D341Med (cell line): ENCODE measurements around the gene RTN4.
"Not testable (repeated sequence)": the region's sequence is repeated elsewhere in the genome, so short reads cannot be mapped to it uniquely, and the experiment has no call there.

Experiments used
- DNase-seq: peaks from one replicate; pipeline ENCODE4 v3.0.0; 2012; ENCODE audit warnings: low spot score

The RTN4 gene

GRCh38 chr2:55009277-55010060, 40.8 kb downstream of the RTN4 start:
- DNase-seq: no peak

DNA sequence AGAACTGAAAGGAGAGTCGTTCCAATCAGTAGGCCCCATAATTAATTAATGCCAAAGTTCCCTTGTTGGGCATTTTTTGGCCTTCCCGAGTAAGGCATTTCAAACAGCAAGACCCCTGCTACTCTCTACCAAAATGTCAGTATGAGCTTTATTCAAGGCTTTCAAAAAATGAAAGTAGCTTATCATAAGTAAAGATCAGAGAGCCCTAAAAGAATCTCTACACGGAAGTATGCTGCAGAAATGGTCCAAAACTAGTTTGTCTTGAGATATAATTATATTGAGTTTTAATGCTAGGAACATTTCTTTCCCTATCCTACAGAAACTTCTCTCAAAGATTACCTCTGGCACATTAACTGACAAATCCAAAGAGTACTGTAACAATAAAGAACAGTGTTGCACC, 43.9 kb downstream of the RTN4 start:
- no peak for DNase-seq

DNA sequence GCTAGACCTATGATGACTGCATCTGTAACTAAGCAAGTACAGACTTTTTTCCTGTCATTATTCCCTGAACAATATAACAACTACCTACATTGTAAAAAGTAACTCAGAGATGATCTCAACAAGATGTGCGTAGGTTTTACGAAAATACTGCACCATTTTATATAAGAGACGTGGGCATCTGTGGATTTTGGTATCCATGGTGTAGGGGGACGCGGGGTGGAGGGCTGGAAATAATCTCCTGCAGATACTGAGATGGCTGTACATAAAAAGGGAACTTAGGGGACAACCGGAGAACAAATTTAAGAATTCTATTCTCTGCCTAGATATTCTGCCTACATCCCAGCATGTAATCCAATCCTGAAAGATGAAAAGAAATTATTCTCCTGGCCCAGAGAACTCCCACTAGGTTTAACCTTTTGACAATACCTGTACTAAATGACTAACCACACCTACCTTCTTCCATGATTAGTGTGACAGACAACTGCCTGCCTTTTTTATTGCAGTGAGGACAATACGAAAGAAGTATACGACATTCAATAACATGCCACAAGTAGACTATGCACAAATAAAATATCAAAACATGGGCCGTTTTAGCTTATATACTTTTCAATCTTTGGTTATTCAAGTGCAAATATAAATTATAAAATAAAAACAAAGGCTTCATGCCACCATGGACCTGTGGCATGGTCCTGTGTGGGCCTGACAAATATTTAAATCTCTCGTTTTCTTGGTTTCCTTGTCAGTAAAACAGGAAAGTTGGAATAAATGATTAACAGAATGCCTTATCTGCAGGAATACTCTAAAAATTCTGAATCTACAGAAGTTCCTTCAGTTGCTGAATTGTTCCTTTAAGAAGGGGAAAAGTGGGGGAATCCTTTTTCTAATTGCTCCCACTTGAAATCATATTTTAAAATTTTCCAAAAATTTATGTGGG, 46.3 kb downstream of the RTN4 start:
- no peak for DNase-seq

GRCh38 chr2:55001716-55002115, 48.5 kb downstream of the RTN4 start:
- DNase-seq: no peak

DNA sequence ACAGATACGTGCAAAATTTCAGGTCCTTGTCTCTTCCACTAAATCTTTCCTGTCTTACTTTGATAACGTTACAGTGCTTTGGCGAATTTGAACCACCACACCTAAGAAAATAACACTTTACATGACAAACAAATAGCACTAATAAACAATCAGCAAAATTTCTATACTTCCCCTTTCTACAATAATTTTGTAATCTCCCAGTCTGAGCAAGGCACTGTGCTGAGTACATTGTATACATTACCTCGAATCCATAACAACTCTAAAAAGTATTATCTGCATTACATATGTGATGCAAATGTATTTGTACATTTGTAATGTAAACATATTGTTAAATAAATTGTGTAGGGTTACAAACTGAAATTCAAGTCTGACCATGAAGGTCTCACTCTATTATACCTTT, 49.9 kb downstream of the RTN4 start:
- no peak for DNase-seq

DNA sequence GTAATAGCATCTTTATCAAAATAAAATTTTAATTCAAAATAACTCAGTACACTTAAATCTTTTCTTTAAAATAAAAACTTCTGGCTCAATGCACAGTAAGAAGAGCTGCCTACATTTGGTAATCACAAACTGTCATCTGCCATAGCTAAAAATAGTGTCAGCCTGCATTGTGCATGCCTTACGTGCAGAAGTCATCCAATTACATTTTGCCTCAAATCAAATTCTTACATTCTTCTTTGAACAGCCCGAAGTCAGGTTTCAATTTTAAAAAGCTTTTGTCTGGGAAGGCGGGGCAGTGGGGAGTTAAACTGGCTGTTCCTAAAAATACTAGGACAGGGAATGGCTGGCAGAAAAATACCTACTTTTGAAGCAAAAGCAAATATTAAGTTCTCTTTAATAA, 51.1 kb downstream of the RTN4 start:
- no peak for DNase-seq

DNA sequence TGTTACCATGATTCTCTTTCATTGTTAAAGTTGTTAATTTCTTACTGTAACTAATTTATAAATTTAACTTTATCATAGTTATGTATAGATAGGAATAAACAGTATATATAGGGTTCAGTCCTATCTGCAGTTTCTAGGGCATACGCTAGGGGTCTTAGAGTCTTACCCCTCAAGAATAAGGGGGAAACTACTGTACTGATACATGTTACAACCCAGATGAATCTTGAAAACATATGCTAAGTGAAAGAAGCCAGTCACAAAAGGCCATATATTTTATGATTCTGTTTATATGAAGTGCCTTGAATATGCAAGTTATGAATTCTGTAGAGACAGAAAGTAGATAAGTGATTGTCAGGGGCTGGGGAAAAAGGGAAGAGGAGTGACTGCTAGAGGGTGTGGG, 52.4 kb downstream of the RTN4 start:
- DNase-seq: no peak

DNA sequence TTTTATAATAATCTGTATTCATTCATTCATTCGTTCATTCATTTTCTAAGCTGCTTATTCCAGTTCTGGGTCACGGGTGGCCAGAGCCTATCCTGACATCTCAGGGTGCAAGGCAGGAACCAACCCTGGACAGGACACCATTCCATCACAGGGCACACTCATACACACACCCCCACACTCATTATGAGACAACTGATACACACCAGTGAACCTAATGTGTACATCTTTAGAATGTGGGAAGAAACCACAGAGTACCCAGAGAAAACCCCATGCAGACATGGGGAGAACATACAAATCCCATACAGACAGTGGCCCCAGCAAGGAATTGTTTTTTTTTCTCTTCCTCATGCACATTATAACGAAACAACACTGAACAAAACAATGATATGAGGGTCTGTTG, 54.7 kb downstream of the RTN4 start:
- no peak for DNase-seq

- DNase-seq: not testable (repeated sequence)
These were observed 59.6 kb downstream of the RTN4 start for GRCh38 chr2:54990694-54991093.

- DNase-seq: no peak
These were observed 61.6 kb downstream of the RTN4 start for GRCh38 chr2:54988612-54989011.

GRCh38 chr2:54986264-54986663, 64.0 kb downstream of the RTN4 start:
- DNase-seq: no peak

- DNase-seq: no peak
These were observed 65.8 kb downstream of the RTN4 start for GRCh38 chr2:54984476-54984875.

DNA sequence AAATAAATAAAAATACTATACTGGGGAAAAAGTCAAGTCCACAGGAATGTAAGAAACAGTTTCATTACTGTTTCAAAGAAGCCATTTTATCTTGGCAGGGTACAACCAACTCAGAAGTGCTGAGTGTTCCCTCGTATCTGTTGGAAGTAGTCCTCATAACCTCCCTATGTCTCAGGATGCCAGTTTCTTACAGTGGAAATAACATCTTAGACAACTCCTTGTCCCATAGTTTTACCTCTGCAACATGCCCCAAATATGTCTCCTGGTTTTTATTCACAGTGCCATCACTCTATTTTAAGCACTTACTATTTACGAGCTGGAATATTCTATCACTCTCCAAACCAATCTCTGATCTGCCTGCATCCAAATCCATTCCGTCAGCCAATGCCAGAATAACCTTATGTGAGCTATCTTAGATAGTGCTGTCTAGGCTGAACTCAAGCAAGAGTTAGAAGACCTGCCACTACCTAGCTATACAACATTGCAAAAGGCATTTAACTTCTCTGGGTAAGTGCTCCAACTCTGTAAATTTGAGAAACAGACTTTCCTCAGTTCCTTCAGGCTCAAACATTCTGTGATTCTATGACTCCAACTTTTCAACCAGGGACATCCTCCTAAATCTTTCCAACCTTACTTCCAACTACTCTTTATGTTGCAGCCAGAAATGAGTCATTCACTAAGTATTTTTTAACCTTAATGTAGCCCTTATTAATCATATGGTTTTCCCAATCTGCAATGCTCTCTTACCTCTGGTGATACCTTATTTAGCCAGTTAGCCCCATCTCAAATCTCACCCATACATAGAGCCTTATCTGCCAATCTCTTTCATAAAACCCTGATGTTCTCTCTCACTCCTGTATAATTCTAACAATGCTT, 66.7 kb downstream of the RTN4 start:
- DNase-seq: no peak

DNA sequence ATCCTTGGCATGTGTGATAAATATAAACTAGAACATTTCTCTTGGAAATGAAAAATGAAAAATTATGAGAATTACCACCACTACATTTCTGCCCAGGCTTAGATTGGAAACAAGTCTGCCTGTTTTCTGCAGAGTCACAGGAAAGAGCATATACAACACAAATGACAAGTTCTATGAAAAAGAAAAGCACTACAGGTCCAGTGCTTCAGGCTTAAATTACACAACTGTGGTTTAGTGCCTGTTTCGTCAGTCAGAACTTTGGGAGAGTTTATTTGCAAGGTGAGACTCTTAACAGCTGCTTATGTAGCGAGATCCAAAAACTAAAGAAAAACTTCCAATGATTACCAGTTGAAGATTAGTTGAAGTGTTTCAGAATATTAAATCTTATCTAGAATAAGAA, 68.9 kb downstream of the RTN4 start:
- no peak for DNase-seq

GRCh38 chr2:54979321-54980044, 70.8 kb downstream of the RTN4 start:
- DNase-seq: no peak

- no peak for DNase-seq
These were observed 73.1 kb downstream of the RTN4 start for GRCh38 chr2:54977149-54977548.

DNA sequence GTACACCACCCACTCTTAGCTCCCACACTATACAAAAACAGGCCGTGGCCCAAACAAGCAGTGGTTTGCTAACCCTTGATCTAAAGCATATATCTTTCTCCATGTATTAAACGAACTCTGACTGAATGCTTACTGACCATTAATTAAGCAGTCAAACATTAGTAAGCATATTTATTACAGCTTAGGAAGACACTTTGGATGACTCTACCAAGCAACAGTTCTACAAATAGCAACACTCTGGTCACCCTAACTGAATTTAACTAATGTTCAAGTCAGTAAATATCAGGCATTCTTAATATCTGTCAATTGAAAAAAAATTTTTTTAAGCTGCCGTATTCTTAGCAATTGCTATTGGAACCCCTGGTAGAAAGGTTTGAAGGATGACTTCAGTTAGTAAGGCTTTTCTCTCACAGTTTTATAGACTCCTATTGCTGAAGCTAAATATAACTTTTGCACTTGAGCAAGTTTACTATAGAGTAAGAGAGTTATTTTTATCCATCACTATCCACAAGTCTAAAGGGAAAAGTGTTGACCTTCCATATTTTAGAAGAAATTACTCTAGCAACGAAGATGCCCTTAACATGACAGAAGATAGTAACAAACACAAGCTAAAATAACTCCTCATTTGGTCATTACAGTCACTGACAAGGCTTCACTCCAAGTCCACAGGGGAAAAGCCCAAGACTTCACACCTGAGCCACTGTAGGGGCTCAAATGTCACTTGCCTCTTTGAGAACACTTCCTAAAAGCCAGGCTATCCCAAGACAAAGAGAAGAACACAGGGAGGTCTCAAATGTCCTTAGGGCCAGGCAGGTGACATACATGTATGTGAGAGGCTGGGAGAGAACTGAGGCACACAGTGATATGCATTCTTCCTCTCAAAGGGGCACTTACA, 74.4 kb downstream of the RTN4 start:
- no peak for DNase-seq

DNA sequence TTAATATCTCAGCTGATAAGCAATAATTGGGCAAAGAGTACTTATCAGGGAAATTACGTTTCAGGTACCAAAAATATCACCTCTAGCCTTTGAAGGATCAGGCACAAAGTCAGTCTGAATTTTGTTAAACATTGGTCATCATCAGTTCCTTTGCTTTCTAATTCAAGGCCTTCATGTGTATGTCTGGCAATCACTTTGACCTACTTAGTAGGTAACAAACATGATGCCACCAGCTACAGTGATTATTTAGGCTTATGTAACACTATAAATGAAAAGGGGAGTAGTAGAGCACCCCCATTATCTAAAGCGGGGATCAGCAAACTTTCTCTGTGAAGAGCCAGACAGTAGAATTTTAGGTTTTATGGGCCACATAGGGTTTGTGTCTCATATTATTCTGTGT, 75.1 kb downstream of the RTN4 start:
- no peak for DNase-seq

- no peak for DNase-seq
These were observed 80.3 kb downstream of the RTN4 start for GRCh38 chr2:54969940-54970338.

DNA sequence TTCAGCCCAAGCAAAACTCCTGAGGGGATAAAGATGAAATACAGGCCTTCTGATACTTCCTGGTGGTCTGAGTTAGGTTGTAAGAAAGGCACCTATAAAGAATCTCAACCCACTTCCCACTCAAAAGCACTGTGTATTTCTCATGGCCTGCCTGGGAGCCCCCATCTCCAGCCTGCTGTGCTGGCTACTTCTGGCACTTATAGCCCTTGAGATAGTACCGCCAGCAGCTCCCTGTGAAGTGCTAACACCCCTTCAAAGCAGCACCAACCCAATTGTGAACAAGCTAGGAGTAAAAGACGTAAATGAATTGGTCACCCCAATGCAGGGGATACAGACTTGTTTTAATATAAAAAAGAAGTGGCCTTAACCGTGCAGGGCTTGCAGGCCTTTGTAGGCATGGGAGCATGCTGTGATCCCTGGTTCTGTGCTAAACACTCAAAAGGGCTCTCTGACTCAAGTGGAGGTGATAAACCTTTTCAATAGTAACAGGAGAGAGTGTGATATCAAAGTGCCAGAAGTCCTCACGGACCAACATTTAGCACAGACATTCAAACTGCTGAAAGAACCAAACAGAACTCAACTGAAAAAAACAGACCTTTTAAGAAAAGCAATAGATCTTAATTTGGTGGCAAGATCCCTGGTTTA, 80.8 kb downstream of the RTN4 start:
- no peak for DNase-seq
